NCI-H2227 (cell line): ENCODE data around the gene KL.

Experiments
- DNase-seq: peaks from one replicate; lab custom pipeline; 2025; ENCODE audit not compliant: unreplicated experiment; lab: John Stamatoyannopoulos, UW

Gene KL

DNA sequence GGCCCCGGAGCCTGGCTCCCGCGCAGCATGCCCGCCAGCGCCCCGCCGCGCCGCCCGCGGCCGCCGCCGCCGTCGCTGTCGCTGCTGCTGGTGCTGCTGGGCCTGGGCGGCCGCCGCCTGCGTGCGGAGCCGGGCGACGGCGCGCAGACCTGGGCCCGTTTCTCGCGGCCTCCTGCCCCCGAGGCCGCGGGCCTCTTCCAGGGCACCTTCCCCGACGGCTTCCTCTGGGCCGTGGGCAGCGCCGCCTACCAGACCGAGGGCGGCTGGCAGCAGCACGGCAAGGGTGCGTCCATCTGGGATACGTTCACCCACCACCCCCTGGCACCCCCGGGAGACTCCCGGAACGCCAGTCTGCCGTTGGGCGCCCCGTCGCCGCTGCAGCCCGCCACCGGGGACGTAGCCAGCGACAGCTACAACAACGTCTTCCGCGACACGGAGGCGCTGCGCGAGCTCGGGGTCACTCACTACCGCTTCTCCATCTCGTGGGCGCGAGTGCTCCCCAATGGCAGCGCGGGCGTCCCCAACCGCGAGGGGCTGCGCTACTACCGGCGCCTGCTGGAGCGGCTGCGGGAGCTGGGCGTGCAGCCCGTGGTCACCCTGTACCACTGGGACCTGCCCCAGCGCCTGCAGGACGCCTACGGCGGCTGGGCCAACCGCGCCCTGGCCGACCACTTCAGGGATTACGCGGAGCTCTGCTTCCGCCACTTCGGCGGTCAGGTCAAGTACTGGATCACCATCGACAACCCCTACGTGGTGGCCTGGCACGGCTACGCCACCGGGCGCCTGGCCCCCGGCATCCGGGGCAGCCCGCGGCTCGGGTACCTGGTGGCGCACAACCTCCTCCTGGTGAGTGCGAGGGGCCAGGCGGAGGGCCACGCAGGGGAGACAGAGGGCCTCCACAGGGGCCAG is at the start of gene KL:
Gene KL, plus strand, starts transcription at position 10 of the 909 bp plus-strand sequence. Its CDS starts 18 bp downstream, at position 28.
- peak; percentile 6 for DNase-seq

- no peak for DNase-seq
Measured at GRCh38 chr13:32967584-32968182, 48.5 kb upstream of the KL start.

- DNase-seq, result no peak
Measured at GRCh38 chr13:32968316-32968715, 47.9 kb upstream of the KL start.

DNA sequence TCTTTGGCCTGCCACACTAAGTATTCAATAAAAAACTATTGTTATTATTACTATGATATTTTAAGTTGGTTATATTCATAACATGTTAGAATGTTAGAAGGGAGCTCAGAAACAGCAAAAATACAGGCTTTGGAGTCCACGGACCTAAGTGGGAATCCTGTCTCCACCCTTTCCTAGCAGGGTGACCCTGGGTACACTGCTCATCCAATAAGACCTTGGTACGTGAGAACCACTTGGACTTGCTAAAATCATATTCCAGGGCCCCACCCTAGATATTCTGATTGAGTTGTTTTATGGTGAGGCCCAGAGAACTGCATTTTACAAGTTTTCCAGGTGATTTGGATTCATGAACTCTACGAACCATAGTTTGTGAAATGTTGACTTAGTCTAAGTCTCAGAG is 47.4 kb upstream of the KL start:
- no peak for DNase-seq

DNA sequence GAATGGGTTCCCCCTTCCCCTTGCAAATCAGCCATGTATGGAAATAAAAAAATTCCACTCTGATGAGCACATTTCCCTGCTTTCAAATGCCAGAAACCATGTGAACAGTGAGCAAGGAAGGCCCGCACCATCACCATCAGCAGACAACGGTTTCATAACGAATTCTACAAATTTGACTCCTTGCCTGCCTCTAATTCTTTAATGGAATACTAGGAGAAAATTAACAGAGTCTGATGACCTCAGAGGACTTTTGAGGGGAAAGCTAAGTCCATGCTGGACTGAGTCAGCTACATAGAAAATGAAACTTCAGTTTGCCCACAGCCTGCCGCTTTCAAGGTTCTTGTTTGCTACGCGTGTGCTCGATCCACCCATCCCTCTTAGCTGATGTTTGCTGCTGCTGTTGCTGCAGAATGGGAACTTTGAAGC is 46.7 kb upstream of the KL start:
- no peak for DNase-seq

- DNase-seq, result no peak
Measured at GRCh38 chr13:32976056-32976805, 40.0 kb upstream of the KL start.

- no peak for DNase-seq
Measured at GRCh38 chr13:32976912-32977311, 39.3 kb upstream of the KL start.

DNA sequence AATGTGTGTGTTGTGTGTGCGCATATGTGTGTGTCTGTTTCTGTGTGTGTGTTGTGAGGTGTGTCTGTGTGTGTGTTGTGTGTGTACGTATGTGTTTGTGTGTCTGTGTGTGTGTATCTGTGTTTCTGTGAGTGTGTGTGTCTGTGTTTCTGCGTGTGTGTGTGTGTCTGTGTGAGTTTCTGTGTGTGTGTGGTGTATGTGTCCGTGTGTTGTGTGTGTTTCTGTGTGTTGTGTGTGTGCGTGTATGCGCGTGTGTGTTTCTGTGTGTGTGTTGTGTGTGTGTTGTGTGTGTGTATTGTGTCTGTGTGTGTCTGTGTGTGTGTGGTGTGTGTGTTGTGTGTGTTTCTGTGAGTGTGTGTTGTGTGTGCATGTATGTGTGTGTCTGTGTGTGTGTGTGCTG is 38.9 kb upstream of the KL start:
- DNase-seq, result no peak

- DNase-seq, result no peak
Measured at GRCh38 chr13:32978278-32978677, 37.9 kb upstream of the KL start.

DNA sequence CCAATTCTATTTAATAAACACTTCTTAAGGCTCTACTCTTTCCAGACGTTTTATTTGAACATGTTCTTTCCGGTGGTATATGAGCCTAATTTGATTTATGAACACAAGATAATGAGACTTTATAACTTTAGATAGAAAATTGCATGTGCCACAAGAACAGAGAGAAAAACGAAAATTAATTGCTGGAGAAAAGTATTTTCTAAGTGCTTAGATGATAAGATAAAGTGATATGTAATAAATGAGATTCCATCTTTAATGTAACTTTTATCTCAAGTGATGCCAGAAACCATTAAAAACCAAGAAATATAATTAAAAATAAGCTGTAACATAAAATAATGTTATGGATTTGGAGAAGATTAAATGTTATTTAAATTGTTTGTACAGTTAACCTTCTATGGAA is 33.2 kb upstream of the KL start:
- no peak for DNase-seq

- no peak for DNase-seq
Measured at GRCh38 chr13:32984857-32985626, 31.2 kb upstream of the KL start.

DNA sequence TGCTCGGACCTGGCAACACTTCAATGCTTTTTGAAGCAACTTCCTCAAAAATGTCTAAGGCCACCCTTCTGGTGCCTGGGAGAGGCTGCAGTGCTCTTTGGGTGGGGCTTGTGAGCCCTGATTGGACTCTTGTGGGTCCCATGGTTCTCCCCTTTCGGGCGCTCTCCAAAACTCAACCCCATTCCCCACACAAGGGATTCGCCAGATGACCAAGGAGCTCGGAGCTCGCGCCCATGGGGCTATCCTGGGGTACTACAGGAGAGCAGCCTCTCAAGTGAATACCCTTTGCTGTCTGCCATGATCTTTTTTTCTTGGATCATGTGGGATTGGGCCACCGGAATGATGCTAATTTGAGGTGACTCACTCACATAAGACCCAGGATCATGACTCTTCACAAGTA is 29.7 kb upstream of the KL start:
- DNase-seq, result no peak

DNA sequence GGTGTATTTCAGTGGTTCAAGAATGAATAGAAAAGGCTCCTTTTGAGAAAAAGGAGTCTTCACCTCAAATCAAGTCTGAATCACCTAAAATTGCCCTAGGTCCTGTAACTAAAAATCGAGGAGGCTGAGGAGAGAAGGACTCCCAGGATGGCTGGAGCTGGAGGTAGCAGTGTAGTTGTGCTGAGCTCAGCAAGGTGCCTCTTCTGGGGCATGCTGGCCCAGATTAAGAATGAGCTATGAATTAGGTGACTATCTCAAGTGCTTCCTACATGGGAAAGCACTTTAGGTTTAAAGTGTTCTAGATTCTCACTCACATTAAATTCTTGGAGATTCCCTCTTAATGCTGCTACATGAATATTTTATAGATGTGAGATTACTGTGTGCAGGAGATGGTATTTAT is 28.8 kb upstream of the KL start:
- DNase-seq, result no peak

- no peak for DNase-seq
Measured at GRCh38 chr13:32988608-32989289, 27.5 kb upstream of the KL start.

DNA sequence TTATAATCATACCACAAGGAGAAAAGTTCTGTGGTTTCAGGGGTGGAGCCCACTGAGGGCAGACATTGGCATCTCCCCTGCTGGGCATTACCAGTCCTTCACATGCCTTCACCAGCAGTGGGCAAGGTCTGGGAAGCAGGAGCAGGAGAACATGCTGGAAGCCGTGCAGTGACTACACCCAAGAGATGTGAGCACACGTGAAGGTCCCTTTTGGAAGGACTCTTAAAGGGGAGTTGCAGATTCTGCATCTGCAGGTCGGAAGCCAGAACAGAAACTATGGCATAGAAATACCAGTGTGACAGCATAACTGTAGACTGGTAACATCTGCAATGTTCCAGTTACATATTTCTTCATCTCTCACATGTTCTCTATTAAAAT is 26.9 kb upstream of the KL start:
- DNase-seq, result no peak

GRCh38 chr13:32989942-32990341 is 26.3 kb upstream of the KL start:
- DNase-seq, result no peak

DNA sequence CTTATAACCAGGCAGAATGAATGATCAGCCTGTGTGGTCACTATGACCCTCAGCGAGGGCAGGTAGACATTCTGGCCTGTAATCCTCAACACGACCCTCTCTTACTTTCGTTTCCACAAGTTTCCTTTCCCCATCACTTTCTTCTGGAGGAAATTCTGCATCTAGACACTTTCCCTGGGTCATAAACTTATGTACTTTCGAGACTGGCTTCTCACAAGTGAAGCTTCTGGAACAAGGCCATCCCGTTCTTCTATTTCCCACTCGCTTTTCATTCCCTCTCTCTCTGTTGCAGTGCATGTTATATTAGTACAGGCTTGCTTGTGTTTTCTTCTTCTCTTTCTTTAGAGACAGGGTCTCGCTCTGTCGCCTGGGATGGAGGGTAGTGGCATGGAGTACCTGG is 23.1 kb upstream of the KL start:
- DNase-seq, result no peak

DNA sequence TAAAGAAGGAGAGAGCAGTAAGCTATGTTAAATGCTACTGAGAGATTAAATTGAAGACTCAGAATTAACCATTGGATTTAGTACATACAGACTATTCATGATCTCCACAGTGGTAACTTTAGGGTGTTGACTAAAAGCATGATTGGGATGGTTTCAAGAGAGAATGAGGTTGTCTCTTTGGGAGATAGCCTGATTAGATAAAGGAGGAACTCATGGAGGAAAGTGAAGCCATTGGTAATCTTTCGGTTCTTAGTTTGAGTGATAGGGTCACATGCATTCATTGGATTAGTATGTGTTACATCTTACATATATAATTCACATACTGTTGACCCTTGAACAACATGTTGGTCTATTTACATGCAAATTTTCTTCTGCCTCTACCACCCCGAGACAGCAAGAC is 18.8 kb upstream of the KL start:
- no peak for DNase-seq

DNA sequence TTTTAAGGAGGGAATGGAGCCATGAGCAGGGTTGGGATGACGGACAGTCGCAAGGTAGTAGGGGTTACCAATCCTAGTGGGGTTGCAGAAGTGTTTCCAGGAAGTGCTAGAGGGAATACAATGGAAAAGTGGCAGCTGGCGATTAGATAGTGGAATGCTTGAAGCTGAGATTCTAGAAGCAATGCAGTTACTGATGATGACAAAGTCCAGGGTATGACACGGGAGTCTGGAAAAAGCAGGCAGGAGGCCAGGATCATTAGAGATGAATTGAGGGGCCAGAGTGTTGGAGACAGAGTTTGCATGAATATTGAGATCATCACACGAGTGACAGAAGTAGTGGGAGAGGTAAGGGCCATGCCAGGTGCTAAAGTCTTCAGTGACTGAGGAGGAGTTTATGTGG is 17.3 kb upstream of the KL start:
- DNase-seq, result no peak

DNA sequence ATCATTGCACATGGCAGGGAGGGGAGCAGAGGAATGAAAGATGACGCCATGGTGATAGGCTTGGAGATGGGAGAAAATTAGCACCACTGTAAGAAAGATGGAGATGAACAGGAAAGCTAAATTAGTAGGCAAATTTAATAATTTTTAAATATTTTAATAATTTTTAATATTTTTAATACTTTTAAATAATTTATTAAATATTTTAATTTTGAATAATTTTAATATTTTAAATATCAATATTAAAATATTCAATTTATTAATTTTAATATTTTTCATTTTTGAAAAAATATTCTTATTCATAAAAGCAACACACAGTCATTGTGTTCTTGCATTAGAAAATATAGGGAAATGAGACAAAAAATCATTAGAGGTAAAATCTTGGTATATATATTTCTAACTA is 15.9 kb upstream of the KL start:
- DNase-seq, result no peak
